Keratinocyte (primary cell): ENCODE measurements around the gene MFAP2. TPM values are rescaled to one million over a fixed set of nuclear protein-coding genes. Genes with fewer than 3 reads are reported as not detected.

Experiments used
- DNase-seq: peaks from one replicate; pipeline ENCODE4 v3.0.0-alpha.2; 2011; ENCODE audit warnings: low read depth, missing footprints, low spot score
- FAIRE-seq: peaks from 2 replicates; lab custom pipeline; 2011; peaks lifted over from hg19 to GRCh38; lab: Jason Lieb, UNC
- H2AFZ ChIP-seq: 2 replicates; pipeline ENCODE4 v1.6.0; 2012; ENCODE audit warnings: low read length, control low read depth, inconsistent platforms; ENCODE audit not compliant: control insufficient read depth
- H3K27ac ChIP-seq: 2 replicates; pipeline ENCODE4 v1.5.1; 2011; ENCODE audit warnings: low read length; ENCODE audit not compliant: control insufficient read depth, insufficient read depth
- H3K27me3 ChIP-seq: 3 replicates; pipeline ENCODE4 v1.6.0; 2011; ENCODE audit warnings: low read length; ENCODE audit not compliant: control insufficient read depth, insufficient read depth; ENCODE audit errors: extremely low read depth
- H3K36me3 ChIP-seq, 2 experiments: 2 replicates in 1 of 2; 3 replicates in 1 of 2; pipeline ENCODE4 v1.5.1; 2011; ENCODE audit warnings: low read length in 2 of 2, mild to moderate bottlenecking in 1 of 2; ENCODE audit not compliant: control insufficient read depth in 2 of 2, insufficient read depth in 2 of 2; ENCODE audit errors: extremely low read depth in 1 of 2
- H3K4me1 ChIP-seq: 3 replicates; pipeline ENCODE4 v1.5.1; 2011; ENCODE audit warnings: low read length; ENCODE audit not compliant: control insufficient read depth, insufficient read depth; ENCODE audit errors: extremely low read depth
- H3K4me2 ChIP-seq: 3 replicates; pipeline ENCODE4 v1.6.0; 2011; ENCODE audit warnings: low read depth, low read length; ENCODE audit not compliant: control insufficient read depth, insufficient read depth; ENCODE audit errors: extremely low read depth
- H3K4me3 ChIP-seq, 3 experiments: fragments of 200-600 bp in 1 of 3; sonication (generic) in 1 of 3; 2 replicates in 2 of 3; 3 replicates in 1 of 3; pipeline ENCODE4 v1.5.1; 2011 to 2016; ENCODE audit warnings: low read length in 3 of 3, mild to moderate bottlenecking in 3 of 3, control low read depth in 2 of 3, inconsistent platforms in 1 of 3, low read depth in 1 of 3, mixed read lengths in 1 of 3, mixed run types in 1 of 3, moderate library complexity in 1 of 3; ENCODE audit not compliant: control insufficient read depth in 2 of 3, insufficient read depth in 2 of 3; ENCODE audit errors: extremely low read depth in 1 of 3
- H3K79me2 ChIP-seq: 2 replicates; pipeline ENCODE4 v1.6.0; 2012; ENCODE audit warnings: low read length; ENCODE audit not compliant: control insufficient read depth, insufficient read depth
- H3K9ac ChIP-seq: 3 replicates; pipeline ENCODE4 v1.6.0; 2011; ENCODE audit warnings: low read length; ENCODE audit not compliant: control insufficient read depth, insufficient read depth; ENCODE audit errors: extremely low read depth
- H3K9me1 ChIP-seq: 3 replicates; pipeline ENCODE4 v1.6.0; 2011; ENCODE audit warnings: low read length; ENCODE audit not compliant: control insufficient read depth, insufficient read depth; ENCODE audit errors: extremely low read depth
- H3K9me3 ChIP-seq: 2 replicates; pipeline ENCODE4 v1.5.1; 2012; ENCODE audit warnings: low read depth, low read length; ENCODE audit not compliant: control insufficient read depth
- H4K20me1 ChIP-seq: 3 replicates; pipeline ENCODE4 v1.6.0; 2011; ENCODE audit warnings: low read length; ENCODE audit not compliant: control insufficient read depth, insufficient read depth; ENCODE audit errors: extremely low read depth
- CTCF ChIP-seq, 3 experiments: IDR thresholded peaks in 1 of 3; conservative IDR thresholded peaks in 1 of 3; optimal IDR thresholded peaks in 1 of 3; 2 replicates in 2 of 3; 3 replicates in 1 of 3; pipeline versions ENCODE3 to v1.5.1; 2011; ENCODE audit warnings: low read length in 3 of 3, mild to moderate bottlenecking in 3 of 3, moderate library complexity in 2 of 3, control low read depth in 1 of 3, inconsistent platforms in 1 of 3; ENCODE audit not compliant: insufficient read depth in 2 of 3; ENCODE audit errors: extremely low read depth in 1 of 3
- EZH2 ChIP-seq: IDR thresholded peaks from one replicate; pipeline ENCODE4 v1.6.1; 2012; ENCODE audit warnings: inconsistent platforms, mild to moderate bottlenecking, low read length, moderate library complexity
- dilution Hi-C: fragments of 300-500 bp; cut with MboI; formaldehyde crosslinking; loops from one replicate; pipeline ENCODE4 v1.7.0; 2020; ENCODE audit warnings: low sequenced_read_pairs; ENCODE audit not compliant: extremely low pct_ligation_motif_present
- polyA plus RNA-seq, 5 experiments: library from polyadenylated mRNA; depleted of rRNA in 3 of 5; stranded (reverse) in 3 of 5; stranded (forward) in 1 of 5; unstranded in 1 of 5; fragments of >200 nt; gene quantifications; 1 replicate in 1 of 5; 2 replicates in 3 of 5; 3 replicates in 1 of 5; pipeline versions ENCODE4 v1.2.1 to v1.2.3, GENCODE V29; 2011 to 2012; ENCODE audit warnings: missing spikeins in 2 of 5, low read depth in 1 of 5, low replicate concordance in 1 of 5

The MFAP2 gene
- polyA plus RNA-seq, 1 donor (not counting 4 experiments of a cell fraction or from before 2014, with no cell fraction given), result 34.6 TPM

GRCh38 chr1:17002524-17002902 is 22.1 kb upstream of the MFAP2 start:
- Histone ChIP-seq H3K36me3 (peaks cover 38 to 40% of the 10 kb centered on the region in 2 experiments), H3K4me3 (no peak overlapping the region), H3K9me1 (peaks cover 5% of the 10 kb centered on the region), H4K20me1 (peaks cover 4% of the 10 kb centered on the region), H3K27ac (no peak overlapping the region), H3K4me2 (no peak overlapping the region), H3K4me1 (peaks cover 13% of the 10 kb centered on the region), H3K9ac (no peak overlapping the region), H3K9me3 (no peaks in the 10 kb centered on the region), H3K79me2 (peaks cover 3% of the 10 kb centered on the region), H2AFZ (no peak overlapping the region), H3K27me3 (no peaks in the 10 kb centered on the region)
- no peak for DNase-seq
- TF ChIP-seq EZH2 (no peak), CTCF (optimal IDR thresholded peaks at IDR 0.05 in 1 of 3, IDR thresholded peaks at IDR 0.05 in 1 of 3, conservative IDR thresholded peaks at IDR 0.05 in 1 of 3; ENCODE audit: extremely low read depth in 1 of 3, insufficient read depth in 2 of 3, low read length in 3 of 3) (no peak)
- no peak for FAIRE-seq
- dilution Hi-C loops, result no loop called here

GRCh38 chr1:17001760-17002523 is 21.5 kb upstream of the MFAP2 start:
- H4K20me1 ChIP-seq, result peaks cover 4% of the 10 kb centered on the region
- H3K4me1 ChIP-seq, result peaks cover 13% of the 10 kb centered on the region
- peaks cover 38 to 42% of the 10 kb centered on the region in 2 experiments for H3K36me3 ChIP-seq
- H3K27me3 ChIP-seq, result no peaks in the 10 kb centered on the region
- no peak for DNase-seq
- peaks cover under 1% of the 10 kb centered on the region for H3K79me2 ChIP-seq
- H2AFZ ChIP-seq, result no peak overlapping the region
- no peak overlapping the region for H3K27ac ChIP-seq
- H3K4me3 ChIP-seq, result no peak overlapping the region
- dilution Hi-C loops, result no loop called here
- no peak overlapping the region for H3K9ac ChIP-seq
- peaks cover 5% of the 10 kb centered on the region for H3K9me1 ChIP-seq
- no peak for TF ChIP-seq CTCF (optimal IDR thresholded peaks at IDR 0.05 in 1 of 3, IDR thresholded peaks at IDR 0.05 in 1 of 3, conservative IDR thresholded peaks at IDR 0.05 in 1 of 3; ENCODE audit: extremely low read depth in 1 of 3, insufficient read depth in 2 of 3, low read length in 3 of 3)
- TF ChIP-seq EZH2, result no peak
- no peak overlapping the region for H3K4me2 ChIP-seq
- H3K9me3 ChIP-seq, result no peaks in the 10 kb centered on the region
- no peak for FAIRE-seq
